Endothelial cell (in vitro differentiated cells): ENCODE data around the gene SIT1. TPM values are rescaled to one million over a fixed set of nuclear protein-coding genes. Genes with fewer than 3 reads are reported as not detected.

Experiments used
- DNase-seq: peaks from one replicate; pipeline ENCODE4 v3.0.0; 2021; ENCODE audit warnings: low spot score
- H3K27ac Mint-ChIP-seq: one replicate; pipeline ENCODE4 v1.8.0; 2021; ENCODE audit warnings: mixed read lengths, inconsistent platforms; ENCODE audit not compliant: unreplicated experiment
- H3K27me3 Mint-ChIP-seq: one replicate; pipeline ENCODE4 v1.8.0; 2021; ENCODE audit warnings: mild to moderate bottlenecking, moderate library complexity, mixed read lengths, inconsistent platforms; ENCODE audit not compliant: unreplicated experiment
- H3K36me3 Mint-ChIP-seq: one replicate; pipeline ENCODE4 v1.8.0; 2021; ENCODE audit warnings: mild to moderate bottlenecking, low read depth, mixed read lengths, inconsistent platforms; ENCODE audit not compliant: unreplicated experiment
- H3K4me1 Mint-ChIP-seq: one replicate; pipeline ENCODE4 v1.8.0; 2021; ENCODE audit warnings: mild to moderate bottlenecking, mixed read lengths, inconsistent platforms; ENCODE audit not compliant: unreplicated experiment
- H3K4me3 Mint-ChIP-seq: one replicate; pipeline ENCODE4 v1.8.0; 2021; ENCODE audit warnings: mild to moderate bottlenecking, mixed read lengths, inconsistent platforms; ENCODE audit not compliant: unreplicated experiment
- H3K9me3 Mint-ChIP-seq: one replicate; pipeline ENCODE4 v1.8.0; 2021; ENCODE audit warnings: mixed read lengths, inconsistent platforms; ENCODE audit not compliant: unreplicated experiment
- total RNA-seq: library from RNA; stranded (reverse); fragmentation: NEBNext Ultra II Directional; extraction: Animal tissue kit (Norgen Biotek cat#: 25700); gene quantifications from one replicate; pipeline ENCODE4 v1.2.1, GENCODE V29; 2021; ENCODE audit not compliant: unreplicated experiment
- TF ChIP-seq, protein P1 (sequence below): fragments of 200-600 bp; sonication (generic); IDR thresholded peaks from one replicate; pipeline ENCODE4 v1.5.0; 2021; ENCODE audit warnings: antibody characterized with exemption; ENCODE audit not compliant: unreplicated experiment

The SIT1 gene
- total RNA-seq, 1 donor from 2014 or later: not detected

DNA sequence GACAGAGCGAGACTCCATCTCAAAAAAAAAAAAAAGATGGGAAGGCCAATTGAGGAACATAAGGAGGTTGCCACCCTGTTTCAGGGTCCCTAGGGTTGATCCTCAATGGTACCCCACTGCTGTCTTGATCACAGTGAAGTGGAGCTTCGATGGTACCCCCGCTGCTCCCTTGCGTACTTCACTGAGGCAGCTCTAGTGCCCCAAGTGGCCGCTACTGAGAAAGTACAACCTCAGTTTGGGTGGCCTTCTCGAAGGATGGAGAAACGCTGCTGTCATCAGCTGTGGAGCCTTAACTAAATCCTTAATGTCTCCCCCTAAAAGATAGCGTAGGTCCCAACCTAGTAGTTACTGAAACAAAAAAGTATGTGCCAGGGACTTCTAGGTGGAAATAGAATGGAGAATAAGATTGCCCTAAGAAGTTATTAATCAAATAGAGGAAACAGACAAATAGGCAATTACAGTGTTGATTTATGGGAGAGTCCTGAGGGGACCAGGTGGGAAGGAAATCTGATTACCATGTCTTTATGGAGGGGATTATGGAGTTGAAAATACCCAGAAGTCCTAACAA lies 39.4 kb downstream of the SIT1 start:
- peak; percentile 40 for DNase-seq
- TF ChIP-seq, protein P1, sequence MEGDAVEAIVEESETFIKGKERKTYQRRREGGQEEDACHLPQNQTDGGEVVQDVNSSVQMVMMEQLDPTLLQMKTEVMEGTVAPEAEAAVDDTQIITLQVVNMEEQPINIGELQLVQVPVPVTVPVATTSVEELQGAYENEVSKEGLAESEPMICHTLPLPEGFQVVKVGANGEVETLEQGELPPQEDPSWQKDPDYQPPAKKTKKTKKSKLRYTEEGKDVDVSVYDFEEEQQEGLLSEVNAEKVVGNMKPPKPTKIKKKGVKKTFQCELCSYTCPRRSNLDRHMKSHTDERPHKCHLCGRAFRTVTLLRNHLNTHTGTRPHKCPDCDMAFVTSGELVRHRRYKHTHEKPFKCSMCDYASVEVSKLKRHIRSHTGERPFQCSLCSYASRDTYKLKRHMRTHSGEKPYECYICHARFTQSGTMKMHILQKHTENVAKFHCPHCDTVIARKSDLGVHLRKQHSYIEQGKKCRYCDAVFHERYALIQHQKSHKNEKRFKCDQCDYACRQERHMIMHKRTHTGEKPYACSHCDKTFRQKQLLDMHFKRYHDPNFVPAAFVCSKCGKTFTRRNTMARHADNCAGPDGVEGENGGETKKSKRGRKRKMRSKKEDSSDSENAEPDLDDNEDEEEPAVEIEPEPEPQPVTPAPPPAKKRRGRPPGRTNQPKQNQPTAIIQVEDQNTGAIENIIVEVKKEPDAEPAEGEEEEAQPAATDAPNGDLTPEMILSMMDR: peak; percentile 53
- Mint-ChIP-seq H3K27me3 (peaks cover 7% of the 10 kb centered on the region), H3K9me3 (no peaks in the 10 kb centered on the region), H3K27ac (no peak overlapping the region), H3K4me1 (peaks cover 6% of the 10 kb centered on the region), H3K4me3 (no peak overlapping the region), H3K36me3 (peaks cover 9% of the 10 kb centered on the region)

DNA sequence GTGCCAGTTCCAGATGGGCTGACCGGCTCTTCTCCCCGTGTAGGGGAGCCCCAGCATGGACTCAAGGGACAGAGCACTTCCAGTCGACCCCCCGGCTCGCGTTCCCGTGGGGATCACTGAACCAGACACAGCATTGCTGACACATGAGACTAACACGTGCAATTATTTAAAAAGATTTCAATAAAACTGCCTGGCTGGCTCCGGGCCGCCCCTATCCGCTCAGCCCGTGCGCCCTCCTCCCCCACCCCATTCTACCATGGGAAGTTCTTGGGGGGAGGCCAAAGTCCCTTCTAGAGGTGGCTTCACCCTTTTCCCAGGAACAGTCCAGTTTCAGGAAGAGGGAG lies 40.9 kb downstream of the SIT1 start:
- TF ChIP-seq, protein P1: no peak
- Mint-ChIP-seq H3K9me3 (no peaks in the 10 kb centered on the region), H3K4me1 (peaks cover 5% of the 10 kb centered on the region), H3K36me3 (peaks cover 9% of the 10 kb centered on the region), H3K27me3 (peaks cover 2% of the 10 kb centered on the region), H3K27ac (no peak overlapping the region), H3K4me3 (no peak overlapping the region)
- DNase-seq: no peak

DNA sequence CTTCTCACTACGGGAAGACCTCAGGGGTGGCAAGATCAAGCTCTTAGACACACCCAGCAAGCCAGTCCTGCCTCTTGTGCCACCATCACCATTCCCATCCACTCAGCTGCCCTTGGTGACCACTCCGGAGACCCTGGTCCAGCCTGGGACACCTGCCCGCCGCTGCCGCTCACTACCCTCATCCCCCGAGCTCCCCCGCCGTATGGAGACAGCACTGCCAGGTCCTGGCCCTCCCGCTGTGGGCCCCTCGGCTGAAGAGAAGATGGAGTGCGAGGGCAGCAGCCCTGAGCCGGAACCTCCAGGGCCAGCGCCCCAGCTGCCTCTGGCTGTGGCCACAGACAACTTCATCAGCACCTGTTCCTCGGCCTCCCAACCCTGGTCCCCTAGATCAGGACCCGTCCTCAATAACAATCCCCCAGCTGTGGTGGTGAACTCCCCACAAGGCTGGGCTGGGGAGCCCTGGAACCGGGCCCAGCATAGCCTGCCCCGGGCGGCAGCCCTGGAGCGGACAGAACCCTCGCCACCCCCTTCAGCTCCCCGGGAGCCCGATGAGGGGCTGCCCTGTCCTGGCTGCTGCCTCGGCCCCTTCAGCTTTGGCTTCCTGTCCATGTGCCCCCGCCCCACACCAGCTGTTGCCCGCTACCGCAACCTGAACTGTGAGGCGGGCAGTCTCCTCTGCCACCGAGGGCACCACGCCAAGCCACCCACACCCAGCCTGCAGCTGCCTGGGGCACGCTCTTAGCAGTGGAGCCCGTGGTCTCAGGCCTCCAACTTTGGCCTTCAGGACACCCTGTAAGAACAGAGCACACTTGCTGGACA lies 41.5 kb downstream of the SIT1 start:
- Mint-ChIP-seq H3K4me1 (peaks cover 5% of the 10 kb centered on the region), H3K9me3 (no peaks in the 10 kb centered on the region), H3K36me3 (peaks cover 9% of the 10 kb centered on the region), H3K27me3 (peaks cover 3% of the 10 kb centered on the region), H3K4me3 (no peak overlapping the region), H3K27ac (no peak overlapping the region)
- no peak for DNase-seq
- TF ChIP-seq, protein P1: no peak

DNA sequence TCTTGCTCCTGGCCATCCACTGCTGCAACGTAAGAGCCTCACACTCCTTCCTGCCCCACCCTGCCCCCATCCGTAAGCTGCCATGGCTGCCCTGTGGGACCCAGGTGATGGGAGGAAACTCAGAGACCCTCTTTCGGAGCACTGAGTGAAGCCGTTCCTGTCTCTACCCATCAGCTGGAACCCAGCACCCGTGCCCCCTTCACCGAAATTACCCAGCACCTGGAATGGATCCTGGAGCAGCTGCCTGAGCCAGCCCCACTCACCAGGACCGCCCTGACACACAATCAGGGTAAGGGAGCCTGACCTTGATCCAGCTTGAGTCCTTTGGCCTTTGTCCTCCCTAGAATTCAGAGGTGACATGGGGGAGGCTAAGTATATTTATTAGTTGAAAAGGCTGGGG lies 42.5 kb downstream of the SIT1 start:
- no peak overlapping the region for H3K4me3 Mint-ChIP-seq
- no peaks in the 10 kb centered on the region for H3K9me3 Mint-ChIP-seq
- peaks cover 12% of the 10 kb centered on the region for H3K4me1 Mint-ChIP-seq
- H3K36me3 Mint-ChIP-seq: peaks cover 12% of the 10 kb centered on the region
- no peak for DNase-seq
- peaks cover 3% of the 10 kb centered on the region for H3K27me3 Mint-ChIP-seq
- H3K27ac Mint-ChIP-seq: no peak overlapping the region
- TF ChIP-seq, protein P1: no peak

DNA sequence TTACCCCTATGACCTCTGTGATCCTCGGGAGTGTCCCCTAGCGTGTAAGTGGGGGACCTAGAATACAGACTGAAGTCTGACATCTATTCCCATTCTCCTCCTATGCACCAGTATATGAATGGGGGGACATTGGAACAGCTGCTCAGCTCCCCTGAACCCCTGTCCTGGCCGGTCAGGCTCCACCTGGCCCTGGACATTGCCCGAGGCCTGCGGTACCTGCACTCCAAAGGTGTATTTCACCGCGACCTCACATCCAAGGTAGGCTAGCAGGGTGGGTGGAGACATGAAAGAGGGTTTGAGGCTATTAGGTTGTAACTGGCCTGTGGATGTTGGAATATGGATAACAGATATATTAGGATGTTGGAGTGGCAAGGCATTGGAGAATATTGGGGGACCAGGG lies 44.0 kb downstream of the SIT1 start:
- peaks cover 12% of the 10 kb centered on the region for H3K4me1 Mint-ChIP-seq
- peak overlapping the region; percentile 61 for H3K4me3 Mint-ChIP-seq
- DNase-seq: no peak

More for the DNA sequence above, 44.0 kb downstream of the SIT1 start:
- H3K27ac Mint-ChIP-seq: no peak overlapping the region
- no peaks in the 10 kb centered on the region for H3K9me3 Mint-ChIP-seq
- TF ChIP-seq, protein P1: no peak
- H3K36me3 Mint-ChIP-seq: peaks cover 12% of the 10 kb centered on the region
- peaks cover 3% of the 10 kb centered on the region for H3K27me3 Mint-ChIP-seq
